ENCODE measurements around the gene UVRAG. TPM values are rescaled to one million over a fixed set of nuclear protein-coding genes. Genes with fewer than 3 reads are reported as not detected.

UVRAG gene
- total and polyA plus RNA-seq, 2 of the 4 experiments (the other 2 are of a cell fraction), result 5.6 to 10.9 TPM

DNA sequence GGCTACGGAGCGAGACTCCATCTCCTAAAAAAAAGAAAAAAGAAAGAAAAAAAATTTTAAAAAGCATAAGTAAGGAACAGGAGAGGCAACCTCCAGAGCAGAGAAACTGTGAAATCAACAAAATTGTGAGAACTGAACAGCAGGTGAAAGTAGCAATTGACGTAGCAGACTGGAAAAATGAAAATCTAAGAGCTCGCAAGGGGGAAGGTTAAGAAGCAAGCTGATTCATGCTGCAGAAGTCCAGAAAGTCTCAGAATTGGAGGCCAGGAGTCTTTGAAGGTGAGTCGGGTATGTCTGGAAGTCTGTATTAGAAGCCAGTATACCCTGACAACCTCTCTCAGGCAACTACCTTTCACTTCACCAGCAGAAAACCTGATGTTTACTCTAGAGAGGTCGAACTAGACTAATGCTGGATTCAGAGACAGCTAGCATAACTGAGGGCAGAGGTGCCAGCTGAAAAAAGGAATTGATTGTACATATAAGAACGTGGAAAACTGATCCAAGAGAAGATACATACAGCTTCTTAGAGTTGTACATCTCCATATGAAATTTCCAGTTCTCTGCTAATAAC is 229.8 kb downstream of the UVRAG start:
- BruUV-seq (replicated peaks), result no TSS peak
- no peak for ATAC-seq (ENCODE audit: low read depth)
- H4K5ac ChIP-seq (ENCODE audit: low read depth, low read length), result no peak overlapping the region
- H2BK120ac ChIP-seq (ENCODE audit: low read depth, low read length), result no peak overlapping the region
- H2BK5ac ChIP-seq (ENCODE audit: low read depth, low read length, poor library complexity, severe bottlenecking), result no peak overlapping the region
- no peak overlapping the region for H3K9ac ChIP-seq (ENCODE audit: low read depth, low read length)
- H3K4ac ChIP-seq (ENCODE audit: low read depth, low read length), result no peak overlapping the region
- no peak overlapping the region for H3K18ac ChIP-seq (ENCODE audit: low read depth, low read length)
- no CpG with 5 or more reads among the region's 7 CpGs for WGBS, 2 experiments (ENCODE audit: extremely low coverage in 2 of 2, insufficient read length in 1 of 2)
- TF ChIP-seq RCOR1 (IDR thresholded peaks at IDR 0.05; ENCODE audit: insufficient replicate concordance, low read length) (no peak), BHLHE40 (IDR thresholded peaks at IDR 0.05; ENCODE audit: low read depth, low read length) (no peak), CEBPB (IDR thresholded peaks at IDR 0.05; ENCODE audit: low read depth, low read length) (no peak), POLR2A (IDR thresholded peaks at IDR 0.05; ENCODE audit: low read depth, low read length) (no peak), MAZ (IDR thresholded peaks at IDR 0.05; ENCODE audit: borderline replicate concordance, low read depth, low read length) (no peak), SMC3 (IDR thresholded peaks at IDR 0.05; ENCODE audit: low read depth, low read length) (no peak), MAFK (IDR thresholded peaks at IDR 0.05; ENCODE audit: low read depth, low read length) (no peak), MXI1 (IDR thresholded peaks at IDR 0.05; ENCODE audit: borderline replicate concordance, low read depth, low read length) (no peak), RAD21 (IDR thresholded peaks at IDR 0.05; ENCODE audit: low read length) (no peak), RFX5 (IDR thresholded peaks at IDR 0.05; ENCODE audit: low read depth, low read length) (no peak), FOS (IDR thresholded peaks at IDR 0.05; ENCODE audit: low read depth, low read length) (no peak)
- TF ChIP-seq, protein P1, sequence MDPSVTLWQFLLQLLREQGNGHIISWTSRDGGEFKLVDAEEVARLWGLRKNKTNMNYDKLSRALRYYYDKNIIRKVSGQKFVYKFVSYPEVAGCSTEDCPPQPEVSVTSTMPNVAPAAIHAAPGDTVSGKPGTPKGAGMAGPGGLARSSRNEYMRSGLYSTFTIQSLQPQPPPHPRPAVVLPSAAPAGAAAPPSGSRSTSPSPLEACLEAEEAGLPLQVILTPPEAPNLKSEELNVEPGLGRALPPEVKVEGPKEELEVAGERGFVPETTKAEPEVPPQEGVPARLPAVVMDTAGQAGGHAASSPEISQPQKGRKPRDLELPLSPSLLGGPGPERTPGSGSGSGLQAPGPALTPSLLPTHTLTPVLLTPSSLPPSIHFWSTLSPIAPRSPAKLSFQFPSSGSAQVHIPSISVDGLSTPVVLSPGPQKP (IDR thresholded peaks at IDR 0.05; ENCODE audit: borderline replicate concordance, low read depth, low read length), result no peak
- TF ChIP-seq, protein P2, sequence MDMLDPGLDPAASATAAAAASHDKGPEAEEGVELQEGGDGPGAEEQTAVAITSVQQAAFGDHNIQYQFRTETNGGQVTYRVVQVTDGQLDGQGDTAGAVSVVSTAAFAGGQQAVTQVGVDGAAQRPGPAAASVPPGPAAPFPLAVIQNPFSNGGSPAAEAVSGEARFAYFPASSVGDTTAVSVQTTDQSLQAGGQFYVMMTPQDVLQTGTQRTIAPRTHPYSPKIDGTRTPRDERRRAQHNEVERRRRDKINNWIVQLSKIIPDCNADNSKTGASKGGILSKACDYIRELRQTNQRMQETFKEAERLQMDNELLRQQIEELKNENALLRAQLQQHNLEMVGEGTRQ (IDR thresholded peaks at IDR 0.05; ENCODE audit: low read depth, low read length), result no peak
- no peak overlapping the region for H2AK9ac ChIP-seq (replicated peaks; ENCODE audit: low read depth, low read length, poor library complexity)
- H4K91ac ChIP-seq (ENCODE audit: insufficient read depth, low read depth, low read length), result no peak overlapping the region
- no peak overlapping the region for H3K4me2 ChIP-seq (ENCODE audit: low read depth, low read length)
- H3K4me1 ChIP-seq (ENCODE audit: control insufficient read depth, insufficient read depth, low read length), result no peaks in the 10 kb centered on the region
- dilution Hi-C loops (cut with HindIII; ENCODE audit: low sequenced_read_pairs, unreplicated experiment) (no loop called here), intact Hi-C loops (cut with micrococcal nuclease) (no loop called here), in situ Hi-C loops (cut with MboI; ENCODE audit: low sequenced_read_pairs) (no loop called here)
- H2BK15ac ChIP-seq (ENCODE audit: low read depth, low read length), result no peak overlapping the region
- H2BK20ac ChIP-seq (ENCODE audit: low read depth, low read length), result no peak overlapping the region
- H3K56ac ChIP-seq (ENCODE audit: extremely low read depth, insufficient read depth, low read length), result no peak overlapping the region
- no peak overlapping the region for H2AK5ac ChIP-seq (ENCODE audit: low read depth, low read length)
- no peak overlapping the region for H4K8ac ChIP-seq (ENCODE audit: low read depth in 2 of 2, low read length in 2 of 2)
- no peaks in the 10 kb centered on the region for H3K9me1 ChIP-seq (ENCODE audit: insufficient read depth, low read length)
- H3K9me3 ChIP-seq (ENCODE audit: control insufficient read depth, insufficient read depth, low read length), result peaks cover 3% of the 10 kb centered on the region; the same call in 1 of the 2 replicates
- ChIA-PET POLR2A (ENCODE audit: unreplicated experiment) (interaction anchor here (0.6 kb wide), 1 partner anchor 1003 kb away, joined by 12 read pairs; no protein-coding TSS in a partner anchor), CTCF (interaction anchor here (0.6 kb wide), 1 partner anchor 10 kb away, joined by 4 read pairs; no protein-coding TSS in a partner anchor)
- H4K20me1 ChIP-seq (ENCODE audit: insufficient read depth, low read length), result no peaks in the 10 kb centered on the region
- no peak overlapping the region for H3K14ac ChIP-seq (replicated peaks; ENCODE audit: low read depth, low read length)
- no peak overlapping the region for H3K27ac ChIP-seq (ENCODE audit: insufficient read depth, low read length)
- H3K23ac ChIP-seq (ENCODE audit: low read depth, low read length), result no peak overlapping the region
- no peak overlapping the region for H3K4me3 ChIP-seq (ENCODE audit: insufficient read depth, low read depth, low read length)
- H2AFZ ChIP-seq (replicated peaks; ENCODE audit: low read length, poor library complexity), result no peak overlapping the region
- DNase-seq, result no peak
- no peaks in the 10 kb centered on the region for H3K27me3 ChIP-seq (ENCODE audit: control insufficient read depth, insufficient read depth, low read length)
- H3K36me3 ChIP-seq (ENCODE audit: control insufficient read depth, insufficient read depth, low read length), result no peaks in the 10 kb centered on the region
- H3K79me1 ChIP-seq (ENCODE audit: low read depth in 1 of 2, low read length in 2 of 2), result no peaks in the 10 kb centered on the region; a peak in 1 of 4 replicates

All from IMR-90 (cell line).